NCI-H345 (cell line): ENCODE data around the gene LRFN5.

ENCODE experiments used
- DNase-seq: peaks from one replicate; lab custom pipeline; 2025; lab: John Stamatoyannopoulos, UW

LRFN5 gene

DNA sequence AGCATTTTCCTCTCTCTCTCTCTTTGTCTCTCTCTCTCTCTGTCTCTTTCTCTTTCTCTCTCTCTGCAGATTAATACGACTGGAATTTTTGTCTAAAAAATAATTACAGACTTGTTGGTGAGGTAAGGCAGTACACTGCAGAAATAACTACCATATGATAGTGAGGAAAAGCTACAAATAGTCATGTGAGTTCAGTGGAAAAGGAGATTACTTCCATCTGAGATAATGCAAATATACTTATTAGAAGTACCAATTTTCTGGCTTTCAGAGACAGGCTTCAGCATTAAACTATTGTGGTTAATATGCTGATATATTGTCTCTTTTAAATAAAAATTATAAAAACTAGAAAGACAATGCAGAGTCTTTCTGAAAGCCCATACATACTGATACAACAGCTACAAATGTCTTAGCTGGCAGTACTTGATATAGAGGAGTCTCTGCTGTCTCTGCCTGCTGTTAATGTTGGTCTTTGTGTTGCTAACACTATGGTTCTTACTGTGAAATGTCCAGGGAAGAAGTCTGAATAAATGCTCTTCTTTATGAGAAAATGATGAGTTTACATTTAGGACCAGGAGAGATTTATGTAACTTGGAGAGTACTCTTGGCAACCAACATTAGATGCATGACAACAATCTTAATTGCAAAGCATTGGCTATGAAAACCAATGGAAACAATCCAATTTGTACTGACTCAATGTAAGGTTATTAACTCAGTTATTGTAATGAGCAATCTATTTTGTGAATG is 167.0 kb downstream of the LRFN5 start:
- DNase-seq, result no peak

GRCh38 chr14:41782511-41782910 is 175.8 kb downstream of the LRFN5 start:
- DNase-seq, result no peak

DNA sequence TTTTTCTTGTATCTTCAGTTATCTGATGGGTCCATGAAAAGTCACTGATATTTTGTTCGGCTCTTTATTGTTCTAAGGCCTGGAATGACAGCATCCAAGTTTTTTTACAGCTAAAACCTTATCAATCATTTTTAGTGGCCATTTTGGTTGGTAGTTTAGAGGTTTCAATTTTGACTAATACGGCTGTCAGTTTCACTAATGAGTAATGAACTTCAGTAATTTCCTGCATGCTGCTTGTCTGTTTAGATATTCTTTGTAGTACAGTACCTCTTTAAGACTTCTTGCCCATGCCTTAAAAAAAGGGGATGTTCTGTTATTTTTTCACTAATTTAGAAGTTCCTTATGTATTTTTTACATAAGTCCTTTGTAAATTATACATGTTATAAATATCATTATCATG is 176.7 kb downstream of the LRFN5 start:
- no peak for DNase-seq

GRCh38 chr14:41785696-41786095 is 179.0 kb downstream of the LRFN5 start:
- DNase-seq, result peak; percentile 86

GRCh38 chr14:41799817-41800216 is 193.1 kb downstream of the LRFN5 start:
- DNase-seq, result no peak

DNA sequence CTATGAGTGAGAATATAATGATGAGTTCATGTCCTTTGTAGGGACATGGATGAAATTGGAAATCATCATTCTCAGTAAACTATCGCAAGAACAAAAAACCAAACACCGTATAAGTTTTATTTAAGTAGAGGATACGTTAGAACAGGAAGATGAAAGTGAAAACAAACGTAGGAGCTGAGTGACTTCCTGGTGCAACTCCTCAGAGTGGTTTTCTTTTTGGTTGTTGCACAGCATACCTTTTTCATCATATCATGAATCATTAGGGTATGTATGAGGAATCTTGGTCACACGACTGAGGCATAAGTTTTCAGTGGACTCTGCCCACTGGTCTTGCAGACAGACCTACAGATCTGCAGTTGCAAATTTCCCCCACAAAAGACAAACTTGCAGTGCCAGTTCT is 199.0 kb downstream of the LRFN5 start:
- no peak for DNase-seq

- no peak for DNase-seq
Observed at GRCh38 chr14:41806366-41806975, 199.8 kb downstream of the LRFN5 start.

GRCh38 chr14:41810362-41810761 is 203.7 kb downstream of the LRFN5 start:
- no peak for DNase-seq

- DNase-seq, result no peak
Observed at GRCh38 chr14:41817626-41818025, 210.9 kb downstream of the LRFN5 start.

DNA sequence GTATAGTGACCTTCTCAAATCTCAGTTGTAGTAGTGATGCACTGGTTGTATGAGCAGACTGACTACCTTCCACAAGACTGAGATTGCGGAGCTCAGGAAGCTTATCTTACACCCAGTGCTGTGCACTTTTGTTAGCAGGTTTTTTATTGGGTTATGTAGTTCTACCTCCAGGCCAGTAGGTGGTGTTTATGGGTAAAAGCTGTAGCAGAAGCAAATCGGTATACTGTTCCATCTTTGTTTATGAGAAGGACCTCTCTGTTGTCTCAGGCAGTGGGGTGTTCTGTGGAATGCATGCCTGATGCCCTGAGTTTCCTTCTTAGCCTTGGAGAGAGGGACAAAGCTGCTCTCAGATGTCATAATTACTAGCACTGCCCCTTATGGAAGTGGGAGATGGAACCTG is 217.8 kb downstream of the LRFN5 start:
- DNase-seq, result no peak

GRCh38 chr14:41825622-41826021 is 218.9 kb downstream of the LRFN5 start:
- no peak for DNase-seq

GRCh38 chr14:41830714-41831406 is 224.2 kb downstream of the LRFN5 start:
- peak; percentile 64 for DNase-seq

DNA sequence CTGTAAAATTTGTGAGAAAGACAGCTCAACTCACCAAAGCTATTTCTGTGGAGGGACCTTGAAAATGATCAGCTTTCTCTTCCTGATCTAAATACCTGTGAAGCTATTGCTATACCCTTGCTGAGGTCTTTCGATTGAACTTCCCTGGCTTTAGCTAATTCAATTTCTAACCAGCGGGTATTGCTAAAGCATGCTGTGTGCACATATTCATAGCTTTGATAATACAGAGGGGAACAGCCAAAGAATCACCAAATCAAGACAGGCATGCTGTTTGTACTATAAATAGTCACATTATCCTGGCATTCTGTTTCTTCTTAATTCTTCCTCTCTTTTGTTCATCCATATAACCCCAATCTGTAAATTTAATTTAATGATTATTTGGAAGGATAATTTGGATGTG is 233.0 kb downstream of the LRFN5 start:
- no peak for DNase-seq

DNA sequence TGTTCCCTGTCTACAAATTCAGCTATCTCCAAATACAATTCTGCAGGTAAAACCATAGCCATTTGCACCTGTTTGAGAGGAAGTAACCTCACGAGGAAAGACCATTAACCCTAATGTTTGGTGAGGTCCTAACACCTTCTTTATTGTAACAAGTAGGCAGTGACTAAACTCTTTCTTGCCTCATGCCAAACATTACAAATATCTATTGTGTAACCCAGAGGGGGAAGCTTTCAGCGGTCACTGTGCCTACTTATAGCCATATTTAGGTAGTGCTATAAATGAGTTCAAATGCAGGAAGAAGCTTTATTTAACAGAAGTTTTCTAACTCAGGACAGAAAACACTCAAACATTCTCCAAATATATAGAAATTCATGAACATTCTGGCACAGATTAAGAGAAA is 252.7 kb downstream of the LRFN5 start:
- DNase-seq, result no peak

DNA sequence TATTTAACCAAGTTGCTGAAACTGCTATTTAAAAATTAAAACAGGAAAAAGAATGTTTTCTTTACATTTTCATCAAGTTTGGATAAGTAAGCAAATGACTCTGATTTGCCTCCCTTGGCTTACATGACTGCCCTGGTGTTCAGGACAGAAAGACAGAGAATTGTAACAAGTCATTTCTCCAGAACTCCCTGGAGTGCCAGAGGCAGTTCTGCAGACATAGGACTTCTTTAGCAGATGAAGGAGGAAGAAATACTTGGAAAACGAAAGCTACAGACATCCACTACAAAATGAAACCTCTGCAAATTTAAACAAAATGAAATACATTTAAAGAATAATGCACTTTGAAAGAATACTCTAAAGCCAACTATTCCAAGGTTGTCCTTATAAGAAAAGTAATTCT is 253.9 kb downstream of the LRFN5 start:
- DNase-seq, result no peak

DNA sequence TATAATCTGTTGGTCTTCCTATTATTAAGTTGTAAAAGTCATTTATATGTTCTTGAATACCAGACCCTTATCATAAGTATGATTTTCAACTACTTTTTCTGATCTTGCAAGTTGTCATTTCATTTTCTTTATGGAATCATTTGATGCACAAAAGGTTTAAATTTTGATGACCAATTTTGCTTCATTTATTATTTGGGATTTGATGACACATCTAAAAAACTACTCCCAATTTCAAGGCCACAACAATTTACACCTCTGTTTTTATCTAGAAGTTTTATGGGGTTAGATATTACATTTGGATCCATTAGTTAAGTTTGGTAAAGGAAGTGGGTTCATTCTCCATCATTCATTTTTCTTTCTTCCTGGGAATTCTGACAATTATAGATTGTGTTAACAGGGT is 259.2 kb downstream of the LRFN5 start:
- DNase-seq, result no peak

- no peak for DNase-seq
Observed at GRCh38 chr14:41868396-41868795, 261.7 kb downstream of the LRFN5 start.

DNA sequence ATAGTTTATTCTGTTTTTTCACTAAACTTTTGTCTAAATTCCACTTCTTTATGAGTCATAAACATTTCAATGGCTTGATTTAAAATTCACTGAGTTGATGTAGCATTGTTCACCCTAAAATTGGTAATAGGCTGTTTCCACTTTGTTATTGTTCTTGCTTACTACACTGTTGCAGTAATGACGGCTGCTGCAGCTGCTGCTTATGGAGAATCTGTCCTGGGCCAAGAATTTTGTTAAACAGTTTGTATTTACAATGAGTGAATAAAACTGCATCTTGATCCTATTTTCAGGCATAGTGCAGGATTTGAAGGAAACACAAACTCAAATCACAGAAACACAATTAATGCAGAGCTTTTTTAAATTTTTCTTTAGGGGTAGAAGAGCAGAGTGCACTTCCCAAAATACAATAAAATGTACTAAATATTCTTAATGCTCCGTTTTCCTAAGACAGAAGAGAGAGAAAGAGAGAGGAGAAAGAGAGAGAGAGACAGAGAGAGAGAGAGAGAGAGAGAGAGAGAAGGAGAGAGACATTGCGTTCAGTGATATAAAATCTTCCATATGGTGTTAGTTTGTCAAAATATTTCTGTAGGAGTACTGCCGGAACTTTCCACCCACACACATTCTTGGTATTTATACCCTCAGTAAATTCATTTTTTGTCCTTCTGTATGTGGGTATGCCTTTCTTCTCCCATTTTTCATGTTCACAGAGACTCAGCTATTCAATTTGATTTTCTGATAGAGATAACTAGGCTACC is 266.4 kb downstream of the LRFN5 start:
- peak; percentile 32 for DNase-seq

DNA sequence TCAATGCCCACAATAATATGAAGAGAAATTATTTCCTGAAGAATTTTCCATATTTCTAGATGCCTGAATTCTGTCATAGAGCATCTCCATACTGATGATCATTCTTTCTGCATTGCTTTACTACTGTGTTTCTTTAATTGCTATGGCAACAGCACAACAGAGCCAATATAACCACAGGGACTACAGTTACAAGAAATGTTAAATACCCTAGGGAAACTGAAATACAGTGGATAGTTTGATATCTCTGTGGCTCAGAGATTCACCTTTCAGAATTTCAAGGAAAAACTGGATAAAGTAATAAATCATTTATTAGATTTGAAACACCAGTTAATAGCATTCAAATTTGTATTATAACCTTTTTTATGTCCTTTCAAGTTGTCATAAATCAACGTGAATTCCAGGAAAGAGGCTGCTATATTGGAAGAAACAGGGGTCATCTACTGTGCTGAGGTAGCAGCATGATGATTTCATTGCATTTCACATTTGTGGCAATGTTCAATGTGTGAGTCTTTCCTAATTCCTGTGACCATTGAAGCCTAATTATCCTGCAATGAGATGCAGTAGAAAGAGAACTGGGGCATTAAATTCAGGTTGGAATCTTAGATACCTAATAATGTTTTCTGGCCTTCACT is 267.1 kb downstream of the LRFN5 start:
- DNase-seq, result no peak

DNA sequence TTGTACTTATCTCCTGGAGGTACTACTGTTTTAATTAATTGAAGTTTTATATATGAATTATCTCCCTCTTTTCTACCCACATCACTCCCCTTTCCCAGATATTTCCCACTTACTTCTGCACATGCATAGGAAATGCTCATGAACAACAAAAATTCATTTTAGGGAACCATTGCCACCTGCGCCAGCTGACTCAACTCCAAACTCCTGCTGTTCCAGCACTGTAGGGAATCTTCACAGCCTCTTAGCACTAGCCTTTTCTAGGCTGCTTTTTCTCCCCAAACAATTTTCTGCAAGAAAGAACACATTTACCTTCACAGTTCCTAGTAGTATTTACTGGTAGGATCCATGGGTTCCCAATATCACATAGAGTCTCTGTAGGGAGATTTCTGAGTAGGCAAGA is 268.4 kb downstream of the LRFN5 start:
- no peak for DNase-seq

DNA sequence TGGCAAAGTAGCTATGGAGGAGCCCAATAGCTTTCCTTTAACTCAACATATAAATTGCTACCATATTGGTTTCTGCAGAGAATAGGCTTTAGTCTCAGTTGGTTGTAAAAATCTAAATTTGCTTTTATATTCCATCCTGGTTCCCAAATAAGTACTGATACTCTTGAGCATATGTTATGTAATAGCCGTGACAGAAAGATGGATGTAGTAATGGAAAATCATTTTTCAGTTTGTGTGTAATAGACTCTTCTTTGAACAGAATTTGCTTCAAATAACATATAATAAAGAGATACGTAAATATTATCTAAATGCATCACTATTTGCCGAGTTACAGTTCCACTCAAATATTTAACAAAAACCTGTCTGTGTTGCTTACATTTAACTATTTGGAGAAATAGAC is 271.6 kb downstream of the LRFN5 start:
- no peak for DNase-seq

GRCh38 chr14:41891624-41892023 is 284.9 kb downstream of the LRFN5 start:
- DNase-seq, result no peak
